ENCODE measurements around the gene AVEN.

AVEN gene

GRCh38 chr15:33831646-33832045 lies 207.4 kb downstream of the AVEN start:
- H3K4me1 ChIP-seq (ENCODE audit: insufficient read depth, low read length, severe bottlenecking), result no peaks in the 10 kb centered on the region
- no peak overlapping the region for H2AFZ ChIP-seq (ENCODE audit: low read length)
- no peaks in the 10 kb centered on the region for H3K27me3 ChIP-seq (ENCODE audit: insufficient read depth, low read length)
- H3K9me3 ChIP-seq (ENCODE audit: low read length), result no peaks in the 10 kb centered on the region
- H3K36me3 ChIP-seq (ENCODE audit: insufficient read depth, low read length), result no peaks in the 10 kb centered on the region
- TF ChIP-seq CTCF (IDR thresholded peaks at IDR 0.05; ENCODE audit: low read length), result no peak
- no peak for TF ChIP-seq EZH2 (IDR thresholded peaks at IDR 0.05; ENCODE audit: borderline replicate concordance, low read length)
- H3K4me3 ChIP-seq (ENCODE audit: low read depth, low read length, poor library complexity, severe bottlenecking), result no peak overlapping the region
- H3K9ac ChIP-seq (ENCODE audit: low read length), result no peak overlapping the region
- no peaks in the 10 kb centered on the region for H3K9me2 ChIP-seq (ENCODE audit: low read depth, low read length)
- H3F3A ChIP-seq (ENCODE audit: insufficient read depth, low read length), result no peaks in the 10 kb centered on the region
- H3K79me2 ChIP-seq (ENCODE audit: insufficient read depth, low read length), result no peaks in the 10 kb centered on the region
- H3K27ac ChIP-seq (ENCODE audit: low read depth, low read length, poor library complexity, severe bottlenecking), result no peak overlapping the region
- no peak overlapping the region for H3K4me2 ChIP-seq (ENCODE audit: low read length)
- no peaks in the 10 kb centered on the region for H4K20me1 ChIP-seq (ENCODE audit: insufficient read depth, low read length)

GRCh38 chr15:33830351-33830750 lies 208.7 kb downstream of the AVEN start:
- Histone ChIP-seq H3K4me3 (ENCODE audit: low read depth, low read length, poor library complexity, severe bottlenecking) (no peak overlapping the region), H3K36me3 (ENCODE audit: insufficient read depth, low read length) (no peaks in the 10 kb centered on the region)
- no peak for TF ChIP-seq EZH2 (IDR thresholded peaks at IDR 0.05; ENCODE audit: borderline replicate concordance, low read length)
- no peak for TF ChIP-seq CTCF (IDR thresholded peaks at IDR 0.05; ENCODE audit: low read length)

GRCh38 chr15:33826201-33826600 lies 212.8 kb downstream of the AVEN start:
- Histone ChIP-seq H3K27me3 (ENCODE audit: insufficient read depth, low read length) (no peaks in the 10 kb centered on the region), H3F3A (ENCODE audit: insufficient read depth, low read length) (no peaks in the 10 kb centered on the region), H3K79me2 (ENCODE audit: insufficient read depth, low read length) (no peaks in the 10 kb centered on the region), H3K4me2 (ENCODE audit: low read length) (no peak overlapping the region), H3K4me3 (ENCODE audit: low read depth, low read length, poor library complexity, severe bottlenecking) (no peak overlapping the region), H3K9me2 (ENCODE audit: low read depth, low read length) (no peaks in the 10 kb centered on the region), H3K36me3 (ENCODE audit: insufficient read depth, low read length) (no peaks in the 10 kb centered on the region), H3K27ac (ENCODE audit: low read depth, low read length, poor library complexity, severe bottlenecking) (no peak overlapping the region), H2AFZ (ENCODE audit: low read length) (no peak overlapping the region), H4K20me1 (ENCODE audit: insufficient read depth, low read length) (no peaks in the 10 kb centered on the region), H3K4me1 (ENCODE audit: insufficient read depth, low read length, severe bottlenecking) (no peaks in the 10 kb centered on the region), H3K9ac (ENCODE audit: low read length) (no peak overlapping the region), H3K9me3 (ENCODE audit: low read length) (no peaks in the 10 kb centered on the region)
- TF ChIP-seq CTCF (IDR thresholded peaks at IDR 0.05; ENCODE audit: low read length), result no peak
- no peak for TF ChIP-seq EZH2 (IDR thresholded peaks at IDR 0.05; ENCODE audit: borderline replicate concordance, low read length)

More at GRCh38 chr15:33830351-33830750, 208.7 kb downstream of the AVEN start:
- H3K9ac ChIP-seq (ENCODE audit: low read length), result no peak overlapping the region
- H4K20me1 ChIP-seq (ENCODE audit: insufficient read depth, low read length), result no peaks in the 10 kb centered on the region
- H3K4me1 ChIP-seq (ENCODE audit: insufficient read depth, low read length, severe bottlenecking), result no peaks in the 10 kb centered on the region
- H2AFZ ChIP-seq (ENCODE audit: low read length), result no peak overlapping the region
- no peaks in the 10 kb centered on the region for H3K9me3 ChIP-seq (ENCODE audit: low read length)
- no peaks in the 10 kb centered on the region for H3K27me3 ChIP-seq (ENCODE audit: insufficient read depth, low read length)
- H3F3A ChIP-seq (ENCODE audit: insufficient read depth, low read length), result no peaks in the 10 kb centered on the region
- H3K27ac ChIP-seq (ENCODE audit: low read depth, low read length, poor library complexity, severe bottlenecking), result no peak overlapping the region
- H3K9me2 ChIP-seq (ENCODE audit: low read depth, low read length), result no peaks in the 10 kb centered on the region
- H3K79me2 ChIP-seq (ENCODE audit: insufficient read depth, low read length), result no peaks in the 10 kb centered on the region
- no peak overlapping the region for H3K4me2 ChIP-seq (ENCODE audit: low read length)

Measured in OCI-LY1 (cell line).